ENCODE data around the gene CAMK4.
"Not testable (repeated sequence)": the region's sequence is repeated elsewhere in the genome, so short reads cannot be mapped to it uniquely, and the experiment has no call there.

Gene CAMK4

DNA sequence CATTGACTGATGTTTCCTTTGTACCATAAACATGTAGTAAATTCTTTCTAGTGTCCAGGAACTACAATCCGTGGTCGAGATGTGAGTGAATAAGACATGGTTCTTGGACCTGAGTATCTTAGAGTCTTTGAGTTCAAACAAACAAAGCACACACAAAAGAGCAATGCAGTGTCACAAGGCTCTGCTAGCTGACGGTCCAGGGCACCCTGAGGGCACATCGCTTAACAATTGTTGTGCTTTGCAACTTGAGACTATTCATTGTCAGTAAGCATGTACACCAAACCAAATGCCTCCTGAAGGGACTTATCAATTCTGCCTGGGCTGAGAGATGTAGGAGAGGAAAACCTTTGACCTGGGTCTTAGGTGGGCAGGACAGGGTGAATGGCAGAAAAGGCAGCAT, 84.8 kb downstream of the CAMK4 start:
- DNase-seq (ENCODE audit: low read depth in 2 of 3, low spot score in 1 of 3) = no peak

DNA sequence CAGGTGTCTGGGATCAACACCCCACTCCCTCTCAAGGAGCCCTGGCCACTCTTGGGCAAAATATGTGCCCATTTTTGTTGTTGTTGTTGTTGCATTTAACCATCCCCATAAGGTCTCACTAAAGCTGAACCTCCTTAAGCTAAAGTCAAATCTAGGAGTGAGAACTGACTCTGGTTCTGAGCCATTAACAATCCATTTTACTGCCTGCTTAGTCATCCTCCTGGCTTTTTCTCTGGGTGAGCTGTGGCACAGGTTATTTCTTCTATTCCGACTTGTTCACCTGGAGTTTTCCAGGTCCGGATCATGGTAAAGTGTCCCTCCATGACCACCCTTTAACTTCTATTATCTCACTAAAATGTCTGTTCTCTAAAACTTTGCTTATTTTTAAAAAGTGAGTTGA, 85.2 kb downstream of the CAMK4 start:
- DNase-seq (ENCODE audit: low read depth in 2 of 3, low spot score in 1 of 3) = no peak

DNA sequence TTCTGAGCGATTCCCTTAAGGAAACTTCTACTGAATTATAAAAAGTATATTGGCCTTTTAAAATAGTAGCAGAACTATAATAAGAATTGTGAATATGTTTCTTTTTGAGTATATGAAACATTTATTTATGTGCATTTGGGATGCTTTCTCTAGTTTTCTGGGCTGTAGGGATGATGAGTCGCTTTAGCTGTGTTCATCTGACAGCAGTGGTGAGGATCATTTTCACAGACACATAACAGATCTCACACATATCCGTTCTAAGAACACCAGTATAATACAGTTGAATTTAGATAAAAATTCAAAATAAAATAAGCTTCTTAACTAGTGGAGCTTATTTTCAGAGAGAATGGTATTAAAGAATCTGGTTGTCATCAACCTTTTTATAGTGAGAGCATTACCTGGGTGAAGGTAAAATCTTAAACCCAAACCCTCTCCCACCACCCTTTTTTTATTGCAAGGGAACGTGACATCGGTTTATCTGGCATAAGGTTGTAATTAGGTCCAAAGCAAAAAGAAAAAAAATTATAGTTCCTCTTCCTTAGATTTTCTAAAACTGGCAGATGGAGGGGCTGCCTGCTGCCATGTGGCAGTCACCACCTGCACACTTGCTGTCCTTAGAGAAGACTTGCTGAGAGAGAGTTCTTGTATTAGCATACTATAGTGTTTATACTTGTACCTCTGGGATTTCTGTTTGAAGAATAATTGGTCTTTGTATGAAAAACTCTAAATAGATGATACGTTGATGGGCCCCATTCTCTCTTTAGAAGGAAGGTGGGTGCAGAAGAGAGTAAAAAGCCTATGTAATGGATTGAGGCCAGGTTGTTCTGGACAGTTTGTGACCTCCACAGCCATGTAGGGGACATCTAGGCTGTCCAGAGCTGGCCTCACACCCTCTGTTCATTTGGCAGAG, 86.8 kb downstream of the CAMK4 start:
- no peak for DNase-seq (ENCODE audit: low read depth in 2 of 3, low spot score in 1 of 3)

DNA sequence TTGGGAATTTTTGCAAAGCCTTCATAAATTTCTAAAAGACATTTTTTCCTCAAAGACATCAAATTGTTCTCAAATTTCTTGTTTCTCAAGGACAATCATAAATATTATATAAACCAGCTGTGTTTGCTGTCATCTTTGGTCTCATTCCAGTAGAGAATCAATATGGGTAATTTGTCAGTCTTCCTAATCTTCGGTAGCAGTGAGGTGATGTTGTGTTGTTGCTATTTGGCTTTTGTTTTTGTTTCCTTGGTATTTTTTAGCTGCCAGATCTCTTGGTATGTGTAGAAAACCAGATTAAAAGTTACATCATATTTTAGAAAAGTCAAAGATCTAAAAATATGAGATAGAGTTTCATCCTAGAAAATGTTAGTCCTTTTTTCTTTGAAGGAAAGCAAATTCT, 87.5 kb downstream of the CAMK4 start:
- no peak for DNase-seq (ENCODE audit: low read depth in 2 of 3, low spot score in 1 of 3)

DNA sequence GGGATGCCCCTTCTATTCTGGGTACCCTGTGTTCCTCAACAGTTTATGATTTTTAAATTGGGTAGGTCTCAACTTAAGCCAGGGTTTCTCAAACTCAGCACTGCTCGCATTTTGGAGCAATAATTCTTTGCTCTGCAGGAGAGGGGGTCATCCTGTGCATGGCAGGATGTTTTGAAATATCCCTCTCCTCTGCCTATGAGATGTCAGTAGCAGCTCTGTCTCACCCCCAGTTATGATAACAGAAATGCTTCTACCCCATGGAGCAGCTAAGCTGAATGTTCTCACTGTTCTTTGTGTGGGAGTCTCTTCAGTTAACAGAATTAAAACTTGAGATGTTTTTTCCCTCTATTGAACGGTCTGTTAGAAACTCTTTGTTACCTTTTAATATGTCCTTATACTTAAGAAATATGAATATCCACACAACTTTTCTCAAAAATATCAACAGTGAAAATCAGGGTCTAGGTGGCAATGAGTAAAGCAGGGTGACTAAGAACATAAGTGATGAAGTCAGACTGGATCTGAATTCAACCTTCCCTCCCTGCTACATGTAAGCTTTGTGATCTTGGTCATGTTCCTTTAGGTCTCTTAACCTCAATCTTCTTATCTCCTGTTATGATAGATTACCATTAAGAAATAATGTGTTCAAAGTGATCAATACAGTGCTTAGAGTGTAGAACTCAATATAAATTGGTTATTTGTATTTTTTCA, 89.0 kb downstream of the CAMK4 start:
- no peak for DNase-seq (ENCODE audit: low read depth in 2 of 3, low spot score in 1 of 3)

DNA sequence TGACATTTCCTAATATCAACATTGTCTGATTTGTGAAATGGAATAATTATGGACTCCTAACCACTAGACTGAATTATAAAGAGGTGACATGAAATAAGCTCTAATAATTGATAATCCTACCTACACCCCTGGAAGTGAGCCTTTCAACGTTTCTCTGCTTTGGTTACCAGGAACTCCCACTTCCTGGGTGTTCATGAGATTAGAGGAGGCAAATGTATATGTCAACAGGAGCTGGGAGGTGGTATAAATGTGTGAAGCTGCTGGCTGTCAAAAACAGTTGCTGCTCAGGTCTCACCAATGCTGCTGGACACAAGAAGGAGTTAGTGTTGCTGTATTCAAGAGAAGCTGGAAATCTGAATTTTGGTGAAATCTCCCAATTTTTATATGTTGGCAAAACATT, 96.8 kb downstream of the CAMK4 start:
- no peak for DNase-seq (ENCODE audit: low read depth in 2 of 3, low spot score in 1 of 3)

DNA sequence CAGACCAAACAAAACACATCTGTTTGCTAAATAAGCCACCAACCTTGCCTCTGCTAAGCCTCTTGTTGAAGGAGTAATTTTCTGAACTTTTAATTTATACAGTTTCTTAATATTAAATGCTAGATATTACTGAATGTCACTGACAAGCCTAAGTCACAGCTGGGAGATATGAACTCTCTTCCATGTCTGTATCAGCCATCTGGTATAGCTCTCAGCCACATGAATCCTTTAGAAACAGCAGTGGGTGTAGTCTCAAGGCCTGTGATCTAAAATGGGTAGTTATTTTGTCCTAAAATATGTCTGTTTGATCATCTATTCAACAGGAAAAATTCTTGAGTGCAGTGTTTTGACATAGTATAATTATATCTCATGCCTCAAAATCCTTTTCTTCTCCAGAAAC, 97.2 kb downstream of the CAMK4 start:
- no peak for DNase-seq (ENCODE audit: low read depth in 2 of 3, low spot score in 1 of 3)

DNA sequence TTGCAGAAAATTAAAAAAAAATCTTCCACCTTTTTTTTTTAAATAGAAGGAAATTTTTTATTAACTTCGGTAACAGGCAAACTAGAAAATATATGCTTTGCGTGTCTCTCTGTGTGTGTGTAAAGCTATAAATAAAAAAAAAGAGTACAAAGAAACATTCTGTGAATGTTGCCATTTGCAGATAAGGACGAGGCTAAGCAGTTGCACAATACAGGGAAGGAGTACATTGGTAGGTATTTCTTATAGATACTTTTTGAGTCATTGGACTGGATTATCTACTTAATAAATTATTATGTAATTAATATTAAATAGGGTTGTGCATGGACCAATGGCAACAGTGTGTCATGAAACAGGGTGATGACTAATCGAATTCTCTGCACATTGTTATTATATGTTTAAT, 102.4 kb downstream of the CAMK4 start:
- DNase-seq (ENCODE audit: low read depth in 2 of 3, low spot score in 1 of 3) = no peak

DNA sequence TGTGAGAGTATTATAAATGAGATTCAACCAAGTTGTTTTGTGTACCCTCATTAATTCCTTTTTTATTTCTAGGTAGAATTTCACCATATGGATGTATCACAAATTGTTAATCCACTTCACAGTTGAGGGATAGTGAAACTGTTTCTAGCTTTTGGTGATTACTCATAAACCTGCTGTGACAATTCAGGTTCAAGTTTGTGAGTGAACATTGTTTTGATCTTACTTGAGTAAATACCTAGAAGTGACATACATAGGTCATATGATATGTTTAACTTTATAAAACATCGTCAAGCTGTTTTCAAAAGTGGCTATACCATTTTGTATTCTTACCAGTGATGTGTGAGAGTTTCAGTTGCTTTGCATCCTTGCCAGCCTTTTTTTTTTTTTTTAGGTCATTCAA, 112.9 kb downstream of the CAMK4 start:
- no peak for DNase-seq (ENCODE audit: low read depth in 2 of 3, low spot score in 1 of 3)

DNA sequence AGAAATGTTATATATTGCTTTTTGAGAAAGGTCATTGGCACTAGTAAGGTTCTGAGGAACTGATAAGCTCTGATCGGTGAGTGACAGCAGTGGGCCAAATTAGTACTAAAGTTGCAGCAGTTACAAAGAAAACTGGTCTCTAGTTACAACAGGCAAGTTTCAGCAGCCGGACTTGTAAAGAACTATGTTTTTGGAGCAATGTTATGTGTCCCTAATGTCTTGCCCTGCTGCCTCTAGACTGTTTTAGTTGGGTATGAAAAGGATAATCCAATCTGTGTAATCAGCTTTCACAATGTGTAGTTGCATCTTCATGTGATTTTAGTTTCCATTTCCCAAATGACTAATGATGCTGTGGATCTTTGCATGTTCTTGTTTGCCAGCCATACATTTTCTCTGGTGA, 113.5 kb downstream of the CAMK4 start:
- no peak for DNase-seq (ENCODE audit: low read depth in 2 of 3, low spot score in 1 of 3)

DNA sequence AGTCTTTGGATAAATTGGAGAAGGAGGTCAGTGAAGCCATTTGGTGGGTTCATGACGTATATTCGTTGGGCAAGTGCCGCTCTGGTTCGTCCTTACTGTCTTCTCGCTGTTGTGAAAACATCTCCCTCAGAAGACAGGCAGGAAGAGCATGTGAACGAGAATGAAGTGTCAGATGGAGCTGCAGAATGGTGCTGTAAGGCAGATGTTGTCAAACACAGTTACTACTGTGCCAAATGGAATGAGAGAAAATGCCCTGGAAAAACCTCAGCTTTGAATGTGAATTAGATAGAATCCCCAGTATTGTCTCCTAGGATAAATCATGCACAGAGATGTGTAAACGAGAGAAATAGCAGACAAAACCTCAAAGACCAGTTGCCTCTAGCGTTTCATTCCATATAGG, 121.5 kb downstream of the CAMK4 start:
- no peak for DNase-seq (ENCODE audit: low read depth in 2 of 3, low spot score in 1 of 3)

DNA sequence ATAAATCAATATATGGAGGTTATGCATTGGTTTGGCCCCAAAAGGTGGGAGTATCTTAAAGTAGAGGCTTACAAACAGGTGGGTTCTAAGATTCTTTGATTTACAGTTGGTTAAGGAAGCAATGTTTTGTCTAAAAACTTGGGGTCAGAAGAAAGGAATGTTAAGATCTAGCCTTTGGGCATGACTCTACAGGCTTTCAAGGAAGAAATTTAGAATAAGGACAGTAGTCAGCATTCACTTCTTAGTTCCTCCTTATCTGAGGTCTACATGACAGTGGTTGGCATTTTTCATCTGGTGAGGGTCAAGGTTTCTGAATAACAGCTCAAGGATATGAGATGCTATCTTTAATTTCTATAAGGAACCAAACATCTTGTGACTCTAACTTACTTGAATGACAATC, 122.8 kb downstream of the CAMK4 start:
- DNase-seq (ENCODE audit: low read depth in 2 of 3, low spot score in 1 of 3) = no peak

DNA sequence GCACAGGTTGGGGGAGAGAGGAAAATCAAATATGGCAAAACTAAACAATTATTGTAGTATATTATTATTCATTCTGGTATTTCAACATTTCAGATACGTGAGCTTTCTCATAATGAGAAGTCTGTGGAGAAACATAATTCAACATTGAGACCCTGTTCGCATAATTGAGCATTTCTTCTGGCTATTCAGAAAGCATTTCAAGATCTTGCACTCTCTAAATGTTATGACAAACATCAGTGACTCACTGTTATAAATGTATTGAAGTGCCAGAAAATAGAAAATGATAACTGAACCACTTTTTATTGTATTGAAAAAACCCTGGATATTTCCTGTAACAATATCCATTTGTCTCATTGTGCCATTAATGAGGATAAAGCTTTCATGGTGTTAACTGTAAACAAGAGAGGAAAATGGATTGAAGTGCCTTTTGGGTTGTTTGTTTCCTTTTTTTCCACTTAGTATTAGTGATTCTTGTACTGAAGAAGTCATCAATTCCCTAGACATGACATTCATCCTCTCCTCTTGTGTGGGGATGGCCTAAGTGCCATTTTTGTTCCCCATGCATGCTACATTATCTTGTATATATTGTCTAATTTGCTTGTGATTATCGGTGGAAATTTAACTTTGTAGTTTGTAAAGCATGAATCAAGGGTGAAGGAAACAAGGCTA, 124.6 kb downstream of the CAMK4 start:
- DNase-seq (ENCODE audit: low read depth in 2 of 3, low spot score in 1 of 3) = no peak

DNA sequence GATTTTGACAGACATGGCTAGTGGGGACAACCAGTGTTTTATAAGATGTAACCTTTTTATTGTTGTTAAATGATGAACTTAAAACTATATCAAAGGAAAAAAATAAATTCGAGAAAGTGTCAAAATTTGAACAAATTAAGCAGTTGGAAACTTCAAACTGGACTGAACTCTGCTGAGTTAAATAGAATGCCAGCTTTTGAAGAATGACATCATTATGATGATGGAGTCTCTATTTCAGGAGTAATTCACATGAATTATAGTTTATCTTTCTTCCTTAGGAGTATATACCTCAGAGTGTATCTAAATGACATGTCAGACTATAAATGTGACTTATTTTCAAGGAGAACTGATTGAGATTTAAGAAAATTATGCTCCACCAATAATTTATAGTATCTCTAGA, 125.2 kb downstream of the CAMK4 start:
- no peak for DNase-seq (ENCODE audit: low read depth in 2 of 3, low spot score in 1 of 3)

DNA sequence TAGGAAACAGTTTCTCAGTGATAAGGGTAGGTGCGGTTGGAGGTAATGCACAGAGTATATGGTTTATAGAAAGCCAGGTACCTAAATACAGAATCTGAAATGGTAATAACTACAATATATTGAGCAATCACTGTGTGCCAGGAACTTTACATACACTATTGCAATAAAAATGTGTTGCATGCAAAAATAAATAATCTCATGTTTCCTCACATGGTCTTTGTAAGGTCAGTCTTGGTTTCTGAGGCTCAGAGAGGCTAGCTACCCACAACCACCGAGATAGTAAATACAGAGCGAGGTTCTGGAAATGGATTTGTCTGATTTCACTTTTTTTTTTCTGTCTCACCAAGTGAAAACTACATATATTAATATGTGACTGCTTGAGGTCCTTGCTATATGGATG, 128.9 kb downstream of the CAMK4 start:
- DNase-seq (ENCODE audit: low read depth in 2 of 3, low spot score in 1 of 3) = no peak

DNA sequence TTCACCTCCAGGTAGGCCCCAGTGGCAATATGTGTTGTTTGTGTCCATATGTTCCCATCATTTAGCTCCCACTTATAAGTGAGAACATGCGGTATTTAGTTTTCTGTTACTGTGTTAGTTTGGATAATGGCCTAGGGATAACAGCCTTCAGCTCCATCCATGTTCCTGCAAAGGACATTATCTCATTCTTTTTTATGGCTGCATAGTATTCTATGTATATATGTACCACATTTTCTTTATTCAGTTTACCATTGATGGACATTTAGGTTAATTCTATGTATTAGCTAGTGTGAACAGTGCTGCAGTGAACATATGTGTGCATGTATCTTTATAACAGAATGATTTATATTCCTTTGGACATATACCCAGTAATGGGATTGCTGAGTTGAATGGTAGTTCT, 134.5 kb downstream of the CAMK4 start:
- not testable (repeated sequence) for DNase-seq (ENCODE audit: low read depth in 2 of 3, low spot score in 1 of 3)

DNA sequence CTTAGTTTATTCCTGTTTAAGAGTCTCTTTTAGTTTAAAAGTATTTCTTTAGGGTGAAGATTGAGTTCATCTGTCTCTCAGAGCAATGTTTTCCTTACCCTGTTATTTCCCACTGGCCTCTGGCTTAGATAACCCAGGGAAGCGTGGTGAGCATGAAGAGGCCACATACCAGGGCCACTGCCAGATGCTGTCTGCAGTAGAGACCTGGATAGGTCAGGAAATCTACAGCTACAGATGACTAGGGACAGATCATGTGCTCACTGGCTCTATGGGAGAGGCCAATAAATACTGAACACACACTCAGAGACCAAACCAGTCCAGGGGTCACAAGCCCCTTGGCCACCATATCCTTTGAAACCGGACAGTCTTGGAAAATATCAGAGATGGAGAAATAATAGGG, 136.0 kb downstream of the CAMK4 start:
- no peak for DNase-seq (ENCODE audit: low read depth in 2 of 3, low spot score in 1 of 3)

DNA sequence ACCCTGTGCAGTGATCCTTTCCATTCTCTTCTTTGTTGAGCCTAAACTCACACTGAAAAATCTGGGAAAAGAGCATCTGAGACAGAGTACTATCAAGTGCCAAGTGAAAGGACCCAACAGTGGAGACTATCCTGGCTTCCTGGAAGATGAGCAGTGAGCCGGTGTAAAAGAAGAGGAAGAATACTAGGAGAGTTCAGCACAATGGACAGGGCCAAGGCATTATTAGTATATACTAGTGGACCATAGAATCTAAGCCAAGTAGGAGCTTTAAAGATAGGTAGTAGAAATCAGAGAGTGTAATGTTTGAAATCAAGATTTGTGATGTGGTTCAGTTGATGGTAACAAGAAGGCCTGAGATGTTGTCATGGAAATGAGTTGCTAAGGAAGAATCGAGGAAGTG, 140.8 kb downstream of the CAMK4 start:
- DNase-seq (ENCODE audit: low read depth in 2 of 3, low spot score in 1 of 3) = no peak

DNA sequence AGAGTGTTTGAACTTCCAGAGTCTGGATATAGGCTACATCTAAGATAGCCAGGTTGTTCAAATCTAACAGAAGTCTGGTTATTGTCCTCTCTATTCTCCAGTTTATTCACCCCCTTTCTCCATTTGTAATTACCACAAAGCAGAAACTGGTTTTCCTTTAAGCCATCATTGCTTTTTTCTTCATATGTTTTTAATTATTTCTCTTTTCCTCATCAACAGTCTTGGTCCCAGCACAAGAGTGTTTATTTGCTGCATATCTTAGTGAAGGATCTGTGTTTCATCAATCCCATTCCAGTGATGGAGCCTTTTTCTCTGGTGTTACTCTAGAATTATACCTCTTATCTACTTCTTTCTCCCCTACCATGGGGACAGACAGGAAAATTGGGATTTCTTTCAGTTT, 142.2 kb downstream of the CAMK4 start:
- no peak for DNase-seq (ENCODE audit: low read depth in 2 of 3, low spot score in 1 of 3)

DNA sequence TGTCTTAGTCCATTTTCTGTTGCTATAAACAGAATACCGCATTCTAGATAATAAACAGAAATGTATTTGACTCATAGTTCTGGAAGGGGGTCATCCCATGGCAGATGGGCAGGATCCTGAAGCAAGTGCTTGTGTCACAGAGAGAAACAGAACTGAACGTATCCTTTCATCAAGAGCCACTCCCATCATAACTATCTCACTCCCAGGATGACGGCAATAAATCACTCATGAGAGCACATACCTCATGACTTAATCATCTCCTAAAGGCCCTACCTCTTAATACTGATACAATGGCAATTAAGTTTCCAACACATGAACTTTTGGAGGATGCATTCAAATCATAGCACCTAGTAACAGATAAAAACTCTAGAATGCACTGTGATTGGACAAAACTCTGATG, 142.9 kb downstream of the CAMK4 start:
- no peak for DNase-seq (ENCODE audit: low read depth in 2 of 3, low spot score in 1 of 3)

DNA sequence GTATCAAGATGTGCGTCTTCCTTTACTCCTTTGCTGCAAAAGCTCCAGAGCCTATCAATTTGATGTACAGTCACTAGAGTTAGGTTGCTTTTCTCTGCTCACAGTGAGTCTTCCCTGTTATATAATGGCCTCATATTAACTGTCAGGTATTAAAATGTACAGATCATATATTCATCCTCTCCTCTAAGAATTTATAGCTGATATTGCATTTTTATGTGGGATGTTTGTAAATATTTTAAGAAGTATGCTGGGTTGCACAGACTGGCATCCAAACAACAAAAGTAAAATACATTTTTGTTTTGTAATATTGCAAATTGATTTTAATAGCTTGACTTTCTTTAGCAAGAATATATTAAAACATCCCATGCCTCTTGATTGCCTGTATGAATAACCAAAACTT, 148.6 kb downstream of the CAMK4 start:
- no peak for DNase-seq (ENCODE audit: low read depth in 2 of 3, low spot score in 1 of 3)

DNA sequence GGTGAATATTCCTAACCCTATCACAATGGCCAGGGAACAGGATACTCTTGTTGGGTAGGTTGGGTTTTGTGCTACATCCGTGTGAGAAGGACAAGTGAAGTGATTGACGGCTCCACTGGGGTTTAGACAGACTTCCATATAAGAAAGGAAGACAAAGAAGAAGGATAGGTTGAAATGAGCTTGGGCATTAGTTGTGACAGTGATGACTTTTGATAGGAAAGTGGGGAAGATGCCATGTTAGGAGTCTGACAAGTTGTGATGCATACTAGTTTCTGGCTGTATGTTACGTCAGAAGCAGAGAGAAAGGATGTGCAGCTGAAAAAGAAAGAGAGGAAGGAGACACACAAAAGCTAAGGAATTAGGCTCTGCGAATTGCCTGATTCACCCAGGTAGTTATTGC, 150.2 kb downstream of the CAMK4 start:
- no peak for DNase-seq (ENCODE audit: low read depth in 2 of 3, low spot score in 1 of 3)

Measured in stimulated activated CD4-positive, alpha-beta T cell treated with anti-CD3 and anti-CD28 coated beads, Interleukin-12 subunit alpha, Interleukin-12 subunit beta, amount 100 ng/mL, for 48 hours (primary cell).